CD14-positive monocyte (primary cell): ENCODE data around the gene OPA1. TPM values are rescaled to one million over a fixed set of nuclear protein-coding genes. Genes with fewer than 3 reads are reported as not detected.

ENCODE experiments used
- DNase-seq, 3 donors: peaks; one replicate each; pipeline ENCODE4 v3.0.0-alpha.2; 2011 to 2022
- H2AFZ ChIP-seq: 2 replicates; pipeline ENCODE4 v1.6.0; 2012; ENCODE audit warnings: mild to moderate bottlenecking, low read depth, low read length, inconsistent platforms; ENCODE audit not compliant: insufficient read depth, poor library complexity, severe bottlenecking
- H3K27ac ChIP-seq, 2 donors: 1 replicate in 1 of 2; 2 replicates in 1 of 2; pipeline ENCODE4 v1.5.1; 2012 to 2013; ENCODE audit warnings: low read length in 2 of 2, control low read depth in 1 of 2, inconsistent platforms in 1 of 2, low read depth in 1 of 2, mild to moderate bottlenecking in 1 of 2
- H3K27me3 ChIP-seq, 2 donors: one replicate each; pipeline versions ENCODE4 v1.6.0 to v1.6.1; 2011 to 2013; ENCODE audit warnings: low read length in 2 of 2; ENCODE audit not compliant: control insufficient read depth in 2 of 2, insufficient read depth in 2 of 2
- H3K36me3 ChIP-seq, 2 donors: replicated peaks in 1 of 2; 1 replicate in 1 of 2; 2 replicates in 1 of 2; pipeline versions ENCODE4 v1.5.1 to v1.6.1; 2012 to 2013; ENCODE audit warnings: low read length in 2 of 2, control low read depth in 1 of 2, inconsistent platforms in 1 of 2, mild to moderate bottlenecking in 1 of 2; ENCODE audit not compliant: insufficient read depth in 2 of 2, control insufficient read depth in 1 of 2
- H3K4me1 ChIP-seq, 2 donors: 1 replicate in 1 of 2; 2 replicates in 1 of 2; pipeline versions ENCODE4 v1.5.1 to v1.6.1; 2012 to 2013; ENCODE audit warnings: low read length in 2 of 2, control low read depth in 1 of 2, inconsistent platforms in 1 of 2, mild to moderate bottlenecking in 1 of 2, moderate library complexity in 1 of 2; ENCODE audit not compliant: insufficient read depth in 2 of 2, control insufficient read depth in 1 of 2
- H3K4me2 ChIP-seq: replicated peaks from 2 replicates; pipeline ENCODE3; 2012; ENCODE audit warnings: low read length, moderate library complexity, mild to moderate bottlenecking; ENCODE audit not compliant: poor library complexity, severe bottlenecking; ENCODE audit errors: extremely low read depth
- H3K4me3 ChIP-seq, 3 experiments: fragments of 200-600 bp in 1 of 3; sonication (generic) in 1 of 3; replicated peaks in 1 of 3; 1 replicate in 2 of 3; 2 replicates in 1 of 3; pipeline ENCODE4 v1.5.1; 2011 to 2013; ENCODE audit warnings: low read length in 3 of 3, mild to moderate bottlenecking in 3 of 3, control low read depth in 2 of 3, low read depth in 2 of 3, inconsistent platforms in 1 of 3, moderate library complexity in 1 of 3
- H3K79me2 ChIP-seq: 2 replicates; pipeline ENCODE4 v1.6.0; 2012; ENCODE audit warnings: mild to moderate bottlenecking, control low read depth, inconsistent platforms, low read length, moderate library complexity; ENCODE audit not compliant: insufficient read depth
- H3K9ac ChIP-seq: 2 replicates; pipeline ENCODE4 v1.6.0; 2017; ENCODE audit warnings: low read length, mild to moderate bottlenecking; ENCODE audit not compliant: insufficient read depth, poor library complexity, severe bottlenecking
- H3K9me3 ChIP-seq, 2 donors: replicated peaks in 1 of 2; 1 replicate in 1 of 2; 2 replicates in 1 of 2; pipeline versions ENCODE4 v1.5.1 to v1.6.1; 2012 to 2013; ENCODE audit warnings: low read length in 2 of 2, control low read depth in 1 of 2; ENCODE audit not compliant: control insufficient read depth in 1 of 2, insufficient read depth in 1 of 2
- H4K20me1 ChIP-seq: 2 replicates; pipeline ENCODE4 v1.6.0; 2012; ENCODE audit warnings: mild to moderate bottlenecking, low read length, control low read depth, moderate library complexity; ENCODE audit not compliant: insufficient read depth
- H3K27ac Mint-ChIP-seq, 7 donors: one replicate each; pipeline ENCODE4 v1.8.0; 2020; ENCODE audit warnings: mild to moderate bottlenecking in 7 of 7, mixed read lengths in 7 of 7, moderate library complexity in 6 of 7, inconsistent platforms in 2 of 7
- H3K27me3 Mint-ChIP-seq, 3 donors: one replicate each; pipeline ENCODE4 v1.8.0; 2021 to 2022; ENCODE audit warnings: low read depth in 3 of 3, mild to moderate bottlenecking in 3 of 3, mixed read lengths in 3 of 3, moderate library complexity in 3 of 3, inconsistent platforms in 1 of 3
- H3K36me3 Mint-ChIP-seq, 2 donors: one replicate each; pipeline ENCODE4 v1.8.0; 2020; ENCODE audit warnings: mixed read lengths in 2 of 2, inconsistent platforms in 1 of 2, mild to moderate bottlenecking in 1 of 2
- H3K4me1 Mint-ChIP-seq: one replicate; pipeline ENCODE4 v1.8.0; 2020; ENCODE audit warnings: mild to moderate bottlenecking, mixed read lengths
- H3K4me3 Mint-ChIP-seq, 2 donors: one replicate each; pipeline ENCODE4 v1.8.0; 2020; ENCODE audit warnings: mild to moderate bottlenecking in 2 of 2, mixed read lengths in 2 of 2, moderate library complexity in 1 of 2
- H3K9me3 Mint-ChIP-seq, 7 donors: one replicate each; pipeline ENCODE4 v1.8.0; 2020 to 2022; ENCODE audit warnings: mixed read lengths in 7 of 7, mild to moderate bottlenecking in 6 of 7, moderate library complexity in 6 of 7, inconsistent platforms in 2 of 7
- WGBS: methylation state at CpG from one replicate; pipeline ENCODE4 v1.1.5; 2013; ENCODE audit warnings: missing lambda C conversion rate; ENCODE audit not compliant: insufficient coverage; 5-methylcytosine and 5-hydroxymethylcytosine counted together
- intact Hi-C, 2 donors: fragments of 100-400 bp; cut with micrococcal nuclease; formaldehyde crosslinking; loops; one replicate each; pipeline versions ENCODE4 v1.15.0 to v1.15.1; 2023
- polyA plus RNA-seq, 3 donors: library from polyadenylated mRNA; depleted of rRNA in 1 of 3; unstranded in 2 of 3; stranded (reverse) in 1 of 3; fragments of 300-500 nt in 2 of 3; fragments of >200 nt in 1 of 3; fragmentation: Illumina TruSeq in 2 of 3; gene quantifications; 1 replicate in 2 of 3; 2 replicates in 1 of 3; pipeline ENCODE4 v1.2.3, GENCODE V29; 2012 to 2021
- TF ChIP-seq, protein P1 (sequence below): fragments of 200-600 bp; IDR thresholded peaks from one replicate; pipeline ENCODE4 v1.8.0; 2022; ENCODE audit warnings: antibody characterized with exemption, mild to moderate bottlenecking

Gene OPA1
- polyA plus RNA-seq, 3 donors, result 15.4 to 26.5 (median 18.1) TPM

DNA sequence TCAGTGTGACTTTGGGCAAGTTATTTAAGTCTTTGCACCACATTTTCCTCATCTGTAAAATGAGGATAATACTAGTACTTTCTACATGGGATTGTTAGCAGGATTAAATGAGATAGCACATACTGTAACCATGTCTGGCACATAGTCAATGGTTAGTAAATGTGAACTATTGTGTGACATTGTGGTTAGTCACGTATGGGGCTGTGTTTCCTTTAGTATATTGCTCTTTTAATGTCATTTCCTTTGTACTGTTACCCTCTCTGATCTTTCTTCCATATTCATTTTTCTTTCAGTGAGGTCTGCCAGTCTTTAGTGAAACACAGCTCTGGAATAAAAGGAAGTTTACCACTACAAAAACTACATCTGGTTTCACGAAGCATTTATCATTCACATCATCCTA, 21.4 kb downstream of the OPA1 start:
- 100% methylated on average over 1 of the region's 2 CpGs for WGBS
- Histone ChIP-seq H4K20me1 (peaks cover 54% of the 10 kb centered on the region), H3K36me3 (peaks cover 29 to 59% of the 10 kb centered on the region in 2 donors), H3K4me3 (no peak overlapping the region), H3K9ac (no peak overlapping the region), H3K9me3 (peaks cover 0 to 12% of the 10 kb centered on the region in 2 donors), H3K27me3 (no peaks in the 10 kb centered on the region), H3K4me2 (no peak overlapping the region), H3K79me2 (peaks cover 45% of the 10 kb centered on the region), H3K27ac (no peak overlapping the region), H2AFZ (no peak overlapping the region), H3K4me1 (peaks cover 0 to 15% of the 10 kb centered on the region in 2 donors)
- Mint-ChIP-seq H3K27me3 (peaks cover 0 to 2% (median 1%) of the 10 kb centered on the region in 3 donors), H3K9me3 (peaks cover 8 to 24% (median 16%) of the 10 kb centered on the region in 7 donors), H3K4me1 (peaks cover 27% of the 10 kb centered on the region), H3K27ac (peak overlapping the region in 4 of 7 donors; percentile 1 to 61 (median 30)), H3K4me3 (no peak overlapping the region), H3K36me3 (peaks cover 46 to 70% of the 10 kb centered on the region in 2 donors)
- TF ChIP-seq, protein P1, sequence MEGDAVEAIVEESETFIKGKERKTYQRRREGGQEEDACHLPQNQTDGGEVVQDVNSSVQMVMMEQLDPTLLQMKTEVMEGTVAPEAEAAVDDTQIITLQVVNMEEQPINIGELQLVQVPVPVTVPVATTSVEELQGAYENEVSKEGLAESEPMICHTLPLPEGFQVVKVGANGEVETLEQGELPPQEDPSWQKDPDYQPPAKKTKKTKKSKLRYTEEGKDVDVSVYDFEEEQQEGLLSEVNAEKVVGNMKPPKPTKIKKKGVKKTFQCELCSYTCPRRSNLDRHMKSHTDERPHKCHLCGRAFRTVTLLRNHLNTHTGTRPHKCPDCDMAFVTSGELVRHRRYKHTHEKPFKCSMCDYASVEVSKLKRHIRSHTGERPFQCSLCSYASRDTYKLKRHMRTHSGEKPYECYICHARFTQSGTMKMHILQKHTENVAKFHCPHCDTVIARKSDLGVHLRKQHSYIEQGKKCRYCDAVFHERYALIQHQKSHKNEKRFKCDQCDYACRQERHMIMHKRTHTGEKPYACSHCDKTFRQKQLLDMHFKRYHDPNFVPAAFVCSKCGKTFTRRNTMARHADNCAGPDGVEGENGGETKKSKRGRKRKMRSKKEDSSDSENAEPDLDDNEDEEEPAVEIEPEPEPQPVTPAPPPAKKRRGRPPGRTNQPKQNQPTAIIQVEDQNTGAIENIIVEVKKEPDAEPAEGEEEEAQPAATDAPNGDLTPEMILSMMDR, result no peak
- intact Hi-C loops, result no loop called here
- no peak for DNase-seq

DNA sequence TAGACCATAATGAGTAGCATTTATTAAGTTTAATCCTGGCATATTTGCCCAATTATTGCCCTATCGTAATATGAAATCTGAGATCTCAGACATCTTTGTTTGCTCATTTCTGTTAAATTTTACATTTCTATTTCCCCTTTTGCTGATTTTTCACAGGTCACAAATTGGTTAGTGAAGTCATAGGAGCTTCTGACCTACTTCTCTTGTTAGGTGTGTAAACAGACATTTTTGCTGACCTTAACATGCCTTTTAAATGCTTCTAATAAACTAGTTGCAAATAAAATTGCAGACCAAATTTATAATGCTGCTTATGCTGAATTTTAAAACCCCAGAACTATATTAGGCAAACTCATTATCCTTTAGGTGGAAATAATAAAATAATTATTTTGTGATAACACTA, 24.6 kb downstream of the OPA1 start:
- intact Hi-C loops, result no loop called here
- Histone ChIP-seq H3K79me2 (peaks cover 19% of the 10 kb centered on the region), H2AFZ (no peak overlapping the region), H3K9me3 (peaks cover 0 to 3% of the 10 kb centered on the region in 2 donors), H3K9ac (no peak overlapping the region), H3K27ac (no peak overlapping the region), H3K4me1 (peaks cover 0 to 8% of the 10 kb centered on the region in 2 donors), H3K27me3 (no peaks in the 10 kb centered on the region), H3K4me2 (no peak overlapping the region), H4K20me1 (peaks cover 42% of the 10 kb centered on the region), H3K36me3 (peaks cover 51 to 86% of the 10 kb centered on the region in 2 donors), H3K4me3 (no peak overlapping the region)
- Mint-ChIP-seq H3K27ac (no peak overlapping the region), H3K4me1 (peaks cover 15% of the 10 kb centered on the region), H3K9me3 (peaks cover 0 to 6% (median 2%) of the 10 kb centered on the region in 7 donors), H3K27me3 (peaks cover 0 to 1% (median 0%) of the 10 kb centered on the region in 3 donors), H3K4me3 (no peak overlapping the region), H3K36me3 (peaks cover 59 to 72% of the 10 kb centered on the region in 2 donors)
- no peak for DNase-seq
- TF ChIP-seq, protein P1, result no peak
- WGBS, result no CpG with 5 or more reads among the region's 1 CpG
